HFFc6 (cell line): ENCODE measurements around the gene FSTL1. TPM values are rescaled to one million over a fixed set of nuclear protein-coding genes. Genes with fewer than 3 reads are reported as not detected.

Experiments used
- DNase-seq: peaks from one replicate; pipeline ENCODE4 v3.0.0-alpha.2; 2018
- H3K27ac Mint-ChIP-seq: 2 replicates; pipeline ENCODE4 v1.8.0; 2020; ENCODE audit warnings: mild to moderate bottlenecking, mixed read lengths
- H3K27me3 Mint-ChIP-seq: 2 replicates; pipeline ENCODE4 v1.8.0; 2021; ENCODE audit warnings: mild to moderate bottlenecking, moderate library complexity, mixed read lengths; ENCODE audit not compliant: insufficient read depth
- H3K36me3 Mint-ChIP-seq: 2 replicates; pipeline ENCODE4 v1.8.0; 2021; ENCODE audit warnings: low read depth, mixed read lengths
- H3K4me1 Mint-ChIP-seq: 2 replicates; pipeline ENCODE4 v1.8.0; 2020; ENCODE audit warnings: low read depth, mixed read lengths
- H3K4me3 Mint-ChIP-seq: 2 replicates; pipeline ENCODE4 v1.8.0; 2020; ENCODE audit warnings: mild to moderate bottlenecking, moderate library complexity, mixed read lengths
- H3K9me3 Mint-ChIP-seq: 2 replicates; pipeline ENCODE4 v1.8.0; 2020; ENCODE audit warnings: mild to moderate bottlenecking, mixed read lengths
- total RNA-seq, 6 experiments: library from RNA; stranded (reverse); fragmentation: NEBNext Ultra II Directional; extraction: Animal tissue kit (Norgen Biotek cat#: 25700); gene quantifications; 2 replicates in 1 of 6; 3 replicates in 5 of 6; pipeline ENCODE4 v1.2.3, GENCODE V29; 2021
- TF ChIP-seq, protein P1 (sequence below): fragments of 200-600 bp; sonication (generic); IDR thresholded peaks from 2 replicates; pipeline ENCODE4 v1.5.0; 2021; ENCODE audit warnings: antibody characterized with exemption, mild to moderate bottlenecking

The FSTL1 gene
- total RNA-seq, 6 experiments from 2014 or later, result 1,595 to 1,958 (median 1,726) TPM

DNA sequence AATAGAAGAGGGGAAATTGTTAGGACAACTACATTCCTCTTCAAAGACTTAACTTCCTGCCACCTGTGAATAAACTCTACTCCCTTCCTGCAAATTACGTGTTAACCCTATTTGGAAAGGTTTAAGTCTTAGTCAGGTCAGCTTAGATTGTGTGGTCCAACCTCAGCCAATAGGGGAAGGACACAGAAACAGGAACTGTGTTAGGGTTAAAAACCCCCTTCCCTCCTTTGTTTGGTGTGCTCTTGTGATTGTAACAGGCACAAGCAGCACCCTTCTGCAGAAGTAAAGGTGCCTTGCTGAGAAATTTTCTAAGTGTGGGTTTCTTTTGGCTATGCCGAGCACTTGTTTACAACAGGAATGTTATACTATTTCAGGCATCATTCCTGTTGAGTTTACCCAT lies 45.0 kb upstream of the FSTL1 start:
- peaks cover 54% of the 10 kb centered on the region for H3K4me1 Mint-ChIP-seq
- DNase-seq, result no peak
- H3K36me3 Mint-ChIP-seq, result peaks cover 39% of the 10 kb centered on the region
- H3K27me3 Mint-ChIP-seq, result no peaks in the 10 kb centered on the region; the same call in 1 of the 2 replicates
- TF ChIP-seq, protein P1, sequence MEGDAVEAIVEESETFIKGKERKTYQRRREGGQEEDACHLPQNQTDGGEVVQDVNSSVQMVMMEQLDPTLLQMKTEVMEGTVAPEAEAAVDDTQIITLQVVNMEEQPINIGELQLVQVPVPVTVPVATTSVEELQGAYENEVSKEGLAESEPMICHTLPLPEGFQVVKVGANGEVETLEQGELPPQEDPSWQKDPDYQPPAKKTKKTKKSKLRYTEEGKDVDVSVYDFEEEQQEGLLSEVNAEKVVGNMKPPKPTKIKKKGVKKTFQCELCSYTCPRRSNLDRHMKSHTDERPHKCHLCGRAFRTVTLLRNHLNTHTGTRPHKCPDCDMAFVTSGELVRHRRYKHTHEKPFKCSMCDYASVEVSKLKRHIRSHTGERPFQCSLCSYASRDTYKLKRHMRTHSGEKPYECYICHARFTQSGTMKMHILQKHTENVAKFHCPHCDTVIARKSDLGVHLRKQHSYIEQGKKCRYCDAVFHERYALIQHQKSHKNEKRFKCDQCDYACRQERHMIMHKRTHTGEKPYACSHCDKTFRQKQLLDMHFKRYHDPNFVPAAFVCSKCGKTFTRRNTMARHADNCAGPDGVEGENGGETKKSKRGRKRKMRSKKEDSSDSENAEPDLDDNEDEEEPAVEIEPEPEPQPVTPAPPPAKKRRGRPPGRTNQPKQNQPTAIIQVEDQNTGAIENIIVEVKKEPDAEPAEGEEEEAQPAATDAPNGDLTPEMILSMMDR, result no peak
- peaks cover 31% of the 10 kb centered on the region for H3K9me3 Mint-ChIP-seq
- H3K4me3 Mint-ChIP-seq, result peak overlapping the region; percentile 78
- peak overlapping the region; percentile 98 for H3K27ac Mint-ChIP-seq

DNA sequence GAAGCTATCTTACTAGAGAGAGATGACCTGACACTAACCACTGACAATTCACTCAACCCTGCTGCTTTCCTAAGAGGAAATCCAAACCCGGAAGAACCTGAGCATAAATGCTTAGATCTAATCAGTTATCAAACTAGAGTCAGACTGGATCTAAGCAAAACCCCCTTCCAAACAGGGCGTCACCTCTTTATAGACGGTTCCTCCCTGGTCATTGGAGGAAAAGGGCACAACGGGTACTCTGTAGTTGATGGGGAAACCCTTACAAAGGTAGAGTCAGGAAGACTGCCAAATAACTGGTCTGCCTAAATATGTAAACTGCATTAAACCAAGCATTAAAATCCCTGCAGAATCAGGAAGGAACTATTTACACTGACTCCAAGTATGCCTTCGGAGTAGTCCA lies 41.3 kb upstream of the FSTL1 start:
- no peak for DNase-seq
- peaks cover 31% of the 10 kb centered on the region for H3K9me3 Mint-ChIP-seq
- H3K27ac Mint-ChIP-seq, result no peak overlapping the region
- no peaks in the 10 kb centered on the region; the same call in 1 of the 2 replicates for H3K27me3 Mint-ChIP-seq
- peaks cover 46% of the 10 kb centered on the region for H3K4me1 Mint-ChIP-seq
- TF ChIP-seq, protein P1, result no peak
- peaks cover 51% of the 10 kb centered on the region for H3K36me3 Mint-ChIP-seq
- H3K4me3 Mint-ChIP-seq, result no peak overlapping the region

DNA sequence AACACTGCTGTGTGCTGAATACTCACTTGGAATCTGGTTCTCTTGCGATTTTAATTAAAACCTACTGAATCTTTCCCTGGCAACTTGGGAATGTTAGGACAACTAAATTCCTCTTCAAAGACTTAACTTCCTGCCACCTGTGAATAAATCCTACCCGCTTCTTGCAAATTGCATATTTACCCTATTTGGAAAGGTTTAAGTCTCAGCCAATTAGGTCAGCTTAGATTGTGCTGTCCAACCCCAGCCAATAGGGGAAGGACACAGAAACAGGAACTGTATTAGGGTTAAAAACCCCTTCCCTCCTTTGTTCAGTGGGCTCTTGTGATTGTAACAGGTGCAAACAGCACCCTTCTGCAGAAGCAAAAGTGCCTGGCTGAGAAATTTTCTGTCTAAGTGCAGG lies 38.6 kb upstream of the FSTL1 start:
- TF ChIP-seq, protein P1, result no peak
- DNase-seq, result no peak
- no peak overlapping the region for H3K27ac Mint-ChIP-seq
- peaks cover 12% of the 10 kb centered on the region for H3K9me3 Mint-ChIP-seq
- peaks cover 36% of the 10 kb centered on the region for H3K4me1 Mint-ChIP-seq
- peaks cover 37% of the 10 kb centered on the region for H3K36me3 Mint-ChIP-seq
- no peaks in the 10 kb centered on the region; the same call in 1 of the 2 replicates for H3K27me3 Mint-ChIP-seq
- no peak overlapping the region for H3K4me3 Mint-ChIP-seq

DNA sequence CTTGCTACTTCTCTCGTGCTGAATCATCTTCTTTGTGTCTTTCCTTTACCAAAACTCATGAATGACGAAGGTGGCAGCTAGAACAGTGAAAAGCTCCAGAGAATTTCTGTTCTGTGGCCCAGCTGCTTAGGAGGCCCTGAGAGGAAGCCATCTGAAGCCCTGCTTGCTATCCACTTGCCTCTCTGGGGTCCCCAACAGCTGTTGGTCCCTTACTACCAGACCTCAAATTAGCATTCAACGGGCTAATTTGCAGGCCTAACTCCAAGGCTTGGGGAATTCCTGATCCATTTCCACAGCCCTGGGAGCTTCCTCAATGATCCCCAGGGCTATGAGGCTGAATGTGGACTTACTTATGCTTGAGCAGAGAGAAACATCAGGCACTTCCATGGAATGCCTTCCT lies 37.5 kb upstream of the FSTL1 start:
- peak overlapping the region; percentile 46; the same call in 1 of the 2 replicates for H3K4me3 Mint-ChIP-seq
- no peak for DNase-seq
- peaks cover 26% of the 10 kb centered on the region for H3K36me3 Mint-ChIP-seq
- H3K27me3 Mint-ChIP-seq, result no peaks in the 10 kb centered on the region
- H3K9me3 Mint-ChIP-seq, result peaks cover 1% of the 10 kb centered on the region
- H3K4me1 Mint-ChIP-seq, result peaks cover 45% of the 10 kb centered on the region
- H3K27ac Mint-ChIP-seq, result peak overlapping the region; percentile 66; the same call in 1 of the 2 replicates
- TF ChIP-seq, protein P1, result no peak

DNA sequence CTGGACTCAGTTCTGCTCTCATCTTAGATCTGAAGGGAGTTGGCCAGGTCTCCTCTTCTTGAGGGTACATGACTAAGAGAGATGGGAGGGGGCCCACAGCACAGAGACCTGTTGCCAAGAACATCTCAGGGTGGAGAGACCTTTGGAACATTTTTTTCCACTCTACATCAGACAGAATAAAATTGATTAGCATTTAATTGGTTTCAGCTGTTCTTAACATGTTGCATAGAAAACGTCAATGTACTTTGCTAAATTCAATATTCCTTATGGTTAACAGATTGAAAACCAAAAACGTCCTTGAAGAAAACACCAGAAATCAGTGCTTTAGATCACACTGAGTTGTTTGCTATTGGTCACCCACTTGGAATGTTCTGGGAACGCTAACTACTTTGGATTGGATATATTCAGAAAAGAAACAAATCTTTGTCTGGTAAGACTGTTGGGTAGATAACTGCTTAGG lies 36.4 kb upstream of the FSTL1 start:
- Mint-ChIP-seq H3K27ac (peak overlapping the region; percentile 66), H3K4me3 (peak overlapping the region; percentile 55), H3K4me1 (peaks cover 45% of the 10 kb centered on the region), H3K9me3 (no peaks in the 10 kb centered on the region), H3K27me3 (no peaks in the 10 kb centered on the region), H3K36me3 (peaks cover 24% of the 10 kb centered on the region)
- TF ChIP-seq, protein P1, result no peak
- peak; percentile 66 for DNase-seq

DNA sequence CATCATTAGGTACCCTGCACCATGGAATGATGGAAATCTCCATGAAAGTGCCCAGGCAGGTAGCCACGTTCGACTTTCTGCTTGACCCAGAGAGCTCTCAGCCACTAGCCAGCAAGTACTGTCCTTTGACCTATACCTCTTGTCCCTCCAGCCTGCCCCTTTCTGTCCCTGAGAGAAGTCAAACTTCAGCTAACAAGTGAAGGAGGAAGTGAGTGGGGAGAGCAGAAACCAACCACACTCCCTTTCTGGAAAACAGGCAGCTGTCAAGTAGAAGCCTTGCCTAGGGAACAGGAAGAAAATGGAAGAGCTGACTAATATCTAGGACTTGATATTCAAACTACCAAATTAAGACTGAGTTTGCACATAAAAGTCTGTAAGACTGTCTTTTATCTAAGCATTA lies 30.3 kb upstream of the FSTL1 start:
- peaks cover 24% of the 10 kb centered on the region for H3K4me1 Mint-ChIP-seq
- H3K27ac Mint-ChIP-seq, result no peak overlapping the region

More for the DNA sequence above, 30.3 kb upstream of the FSTL1 start:
- TF ChIP-seq, protein P1, result no peak
- Mint-ChIP-seq H3K9me3 (no peaks in the 10 kb centered on the region), H3K4me3 (no peak overlapping the region), H3K36me3 (no peaks in the 10 kb centered on the region), H3K27me3 (no peaks in the 10 kb centered on the region)
- DNase-seq, result no peak
